Endothelial cell (in vitro differentiated cells): ENCODE data around the gene RBM33. TPM values are rescaled to one million over a fixed set of nuclear protein-coding genes. Genes with fewer than 3 reads are reported as not detected.
"Not testable (repeated sequence)": the region's sequence is repeated elsewhere in the genome, so short reads cannot be mapped to it uniquely, and the experiment has no call there.

ENCODE experiments used
- DNase-seq: peaks from one replicate; pipeline ENCODE4 v3.0.0; 2021; ENCODE audit warnings: low spot score
- H3K27ac Mint-ChIP-seq: one replicate; pipeline ENCODE4 v1.8.0; 2021; ENCODE audit warnings: mixed read lengths, inconsistent platforms; ENCODE audit not compliant: unreplicated experiment
- H3K27me3 Mint-ChIP-seq: one replicate; pipeline ENCODE4 v1.8.0; 2021; ENCODE audit warnings: mild to moderate bottlenecking, moderate library complexity, mixed read lengths, inconsistent platforms; ENCODE audit not compliant: unreplicated experiment
- H3K36me3 Mint-ChIP-seq: one replicate; pipeline ENCODE4 v1.8.0; 2021; ENCODE audit warnings: mild to moderate bottlenecking, low read depth, mixed read lengths, inconsistent platforms; ENCODE audit not compliant: unreplicated experiment
- H3K4me1 Mint-ChIP-seq: one replicate; pipeline ENCODE4 v1.8.0; 2021; ENCODE audit warnings: mild to moderate bottlenecking, mixed read lengths, inconsistent platforms; ENCODE audit not compliant: unreplicated experiment
- H3K4me3 Mint-ChIP-seq: one replicate; pipeline ENCODE4 v1.8.0; 2021; ENCODE audit warnings: mild to moderate bottlenecking, mixed read lengths, inconsistent platforms; ENCODE audit not compliant: unreplicated experiment
- H3K9me3 Mint-ChIP-seq: one replicate; pipeline ENCODE4 v1.8.0; 2021; ENCODE audit warnings: mixed read lengths, inconsistent platforms; ENCODE audit not compliant: unreplicated experiment
- total RNA-seq: library from RNA; stranded (reverse); fragmentation: NEBNext Ultra II Directional; extraction: Animal tissue kit (Norgen Biotek cat#: 25700); gene quantifications from one replicate; pipeline ENCODE4 v1.2.1, GENCODE V29; 2021; ENCODE audit not compliant: unreplicated experiment
- TF ChIP-seq, protein P1 (sequence below): fragments of 200-600 bp; sonication (generic); IDR thresholded peaks from one replicate; pipeline ENCODE4 v1.5.0; 2021; ENCODE audit warnings: antibody characterized with exemption; ENCODE audit not compliant: unreplicated experiment

RBM33 gene
- total RNA-seq, 1 donor from 2014 or later = 65.3 TPM

DNA sequence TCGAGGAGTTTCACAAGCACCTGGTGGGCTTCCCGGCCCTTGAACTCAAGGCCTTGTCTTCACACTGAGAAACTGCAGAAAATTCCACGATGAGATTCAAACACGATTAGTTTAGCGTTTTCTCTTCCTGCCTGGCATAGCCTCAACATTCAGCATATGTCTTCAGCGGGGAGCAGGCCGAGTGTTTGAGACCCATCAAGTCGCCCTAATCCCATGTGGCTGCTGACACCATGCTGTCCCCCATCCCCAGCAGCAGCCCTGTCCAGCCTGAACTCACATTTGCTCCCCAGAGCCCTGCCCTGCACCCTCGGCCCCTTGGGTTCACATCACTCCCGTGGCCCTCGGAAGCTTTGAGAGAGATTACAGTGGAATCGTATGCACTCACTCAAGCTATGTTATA lies 35.3 kb upstream of the RBM33 start:
- no peak overlapping the region for H3K27ac Mint-ChIP-seq
- H3K4me3 Mint-ChIP-seq = no peak overlapping the region
- peaks cover 7% of the 10 kb centered on the region for H3K27me3 Mint-ChIP-seq
- DNase-seq = no peak
- TF ChIP-seq, protein P1, sequence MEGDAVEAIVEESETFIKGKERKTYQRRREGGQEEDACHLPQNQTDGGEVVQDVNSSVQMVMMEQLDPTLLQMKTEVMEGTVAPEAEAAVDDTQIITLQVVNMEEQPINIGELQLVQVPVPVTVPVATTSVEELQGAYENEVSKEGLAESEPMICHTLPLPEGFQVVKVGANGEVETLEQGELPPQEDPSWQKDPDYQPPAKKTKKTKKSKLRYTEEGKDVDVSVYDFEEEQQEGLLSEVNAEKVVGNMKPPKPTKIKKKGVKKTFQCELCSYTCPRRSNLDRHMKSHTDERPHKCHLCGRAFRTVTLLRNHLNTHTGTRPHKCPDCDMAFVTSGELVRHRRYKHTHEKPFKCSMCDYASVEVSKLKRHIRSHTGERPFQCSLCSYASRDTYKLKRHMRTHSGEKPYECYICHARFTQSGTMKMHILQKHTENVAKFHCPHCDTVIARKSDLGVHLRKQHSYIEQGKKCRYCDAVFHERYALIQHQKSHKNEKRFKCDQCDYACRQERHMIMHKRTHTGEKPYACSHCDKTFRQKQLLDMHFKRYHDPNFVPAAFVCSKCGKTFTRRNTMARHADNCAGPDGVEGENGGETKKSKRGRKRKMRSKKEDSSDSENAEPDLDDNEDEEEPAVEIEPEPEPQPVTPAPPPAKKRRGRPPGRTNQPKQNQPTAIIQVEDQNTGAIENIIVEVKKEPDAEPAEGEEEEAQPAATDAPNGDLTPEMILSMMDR = no peak
- H3K9me3 Mint-ChIP-seq = no peaks in the 10 kb centered on the region
- peaks cover 6% of the 10 kb centered on the region for H3K36me3 Mint-ChIP-seq
- peaks cover 6% of the 10 kb centered on the region for H3K4me1 Mint-ChIP-seq

DNA sequence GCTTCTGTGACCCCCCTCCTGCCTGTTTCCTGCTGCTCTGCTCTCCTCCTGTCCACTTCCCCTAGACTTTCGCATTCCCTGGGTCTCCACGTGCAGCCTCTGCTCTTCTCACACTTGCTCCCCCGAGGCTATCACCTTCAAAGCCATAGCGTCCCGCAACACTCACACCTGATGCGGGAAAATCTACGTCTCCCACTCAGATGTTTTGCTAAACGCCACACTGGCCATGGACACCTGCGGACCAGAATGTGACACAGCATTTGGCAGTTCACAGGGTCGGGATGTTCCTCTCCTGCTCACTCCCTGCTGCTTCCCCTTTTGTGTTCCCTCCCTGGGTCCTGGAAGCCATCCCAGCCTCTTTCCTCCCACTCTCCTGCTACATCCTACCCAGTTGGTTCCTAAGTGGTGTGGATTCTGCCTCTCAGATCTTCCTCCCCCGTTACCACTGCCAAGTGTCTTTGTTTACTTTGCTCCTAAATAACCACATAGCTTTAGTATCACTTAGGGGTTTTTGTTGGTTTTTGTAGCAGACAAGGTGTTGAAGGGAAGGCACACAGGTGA lies 33.7 kb upstream of the RBM33 start:
- TF ChIP-seq, protein P1 = no peak
- Mint-ChIP-seq H3K36me3 (peaks cover 6% of the 10 kb centered on the region), H3K9me3 (no peaks in the 10 kb centered on the region), H3K4me3 (no peak overlapping the region), H3K27ac (no peak overlapping the region), H3K27me3 (peaks cover 9% of the 10 kb centered on the region), H3K4me1 (peaks cover 6% of the 10 kb centered on the region)
- DNase-seq = no peak

DNA sequence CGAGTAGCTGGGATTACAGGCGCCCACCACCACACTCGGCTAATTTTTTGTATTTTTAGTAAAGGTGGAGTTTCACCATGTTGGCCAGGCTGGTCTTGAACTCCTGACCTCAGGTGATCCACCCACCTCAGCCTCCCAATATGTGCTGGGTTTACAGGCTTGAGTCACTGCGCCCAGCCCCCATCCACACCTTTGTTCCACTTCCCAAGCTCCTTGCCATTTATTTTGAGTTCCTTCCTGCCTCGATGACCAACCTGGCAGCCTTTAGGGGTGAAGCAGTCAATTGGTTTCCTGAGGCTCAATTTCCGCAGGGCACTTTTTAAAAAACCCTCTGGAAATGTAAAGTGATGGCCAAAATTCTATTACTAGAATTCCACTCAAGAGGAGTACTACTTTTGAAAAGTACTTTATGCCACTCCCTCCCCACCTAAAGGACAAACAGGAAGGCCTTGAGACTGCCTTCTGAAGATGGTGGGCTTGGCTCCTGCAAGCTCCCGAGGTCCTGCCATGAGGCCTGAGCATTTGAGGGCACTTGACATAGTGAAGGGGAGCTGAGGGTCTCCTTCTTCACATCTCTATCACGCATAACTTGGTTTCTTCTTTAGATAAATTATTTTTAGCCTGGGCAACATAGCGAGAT lies 32.5 kb upstream of the RBM33 start:
- peaks cover 9% of the 10 kb centered on the region for H3K27me3 Mint-ChIP-seq
- H3K4me1 Mint-ChIP-seq = peaks cover 6% of the 10 kb centered on the region
- H3K4me3 Mint-ChIP-seq = no peak overlapping the region
- TF ChIP-seq, protein P1 = no peak
- DNase-seq = no peak
- peaks cover 14% of the 10 kb centered on the region for H3K36me3 Mint-ChIP-seq
- H3K9me3 Mint-ChIP-seq = no peaks in the 10 kb centered on the region
- H3K27ac Mint-ChIP-seq = no peak overlapping the region

DNA sequence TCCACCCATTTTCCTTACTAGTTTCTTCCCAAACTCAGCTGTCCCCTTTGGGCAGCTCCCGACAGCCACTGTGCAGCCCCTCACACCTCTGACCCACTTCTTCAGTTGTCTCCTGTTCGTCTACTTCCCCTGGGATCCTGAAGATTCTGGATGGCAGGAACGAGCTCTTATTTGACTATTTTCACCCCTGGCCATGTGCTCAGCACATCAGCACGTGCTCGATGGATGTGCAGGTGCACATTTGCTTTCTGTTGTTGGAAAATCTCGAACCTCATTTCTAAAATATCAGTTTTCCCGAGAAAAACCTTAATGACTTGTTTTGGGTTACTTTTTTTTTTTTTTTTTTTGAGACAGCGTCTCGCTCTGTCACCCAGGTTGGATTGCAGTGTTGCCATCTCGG lies 31.8 kb upstream of the RBM33 start:
- H3K27ac Mint-ChIP-seq = no peak overlapping the region
- H3K27me3 Mint-ChIP-seq = peaks cover 9% of the 10 kb centered on the region
- no peak overlapping the region for H3K4me3 Mint-ChIP-seq
- H3K36me3 Mint-ChIP-seq = peaks cover 16% of the 10 kb centered on the region
- H3K4me1 Mint-ChIP-seq = peaks cover 6% of the 10 kb centered on the region
- no peak for DNase-seq
- no peaks in the 10 kb centered on the region for H3K9me3 Mint-ChIP-seq
- TF ChIP-seq, protein P1 = no peak

DNA sequence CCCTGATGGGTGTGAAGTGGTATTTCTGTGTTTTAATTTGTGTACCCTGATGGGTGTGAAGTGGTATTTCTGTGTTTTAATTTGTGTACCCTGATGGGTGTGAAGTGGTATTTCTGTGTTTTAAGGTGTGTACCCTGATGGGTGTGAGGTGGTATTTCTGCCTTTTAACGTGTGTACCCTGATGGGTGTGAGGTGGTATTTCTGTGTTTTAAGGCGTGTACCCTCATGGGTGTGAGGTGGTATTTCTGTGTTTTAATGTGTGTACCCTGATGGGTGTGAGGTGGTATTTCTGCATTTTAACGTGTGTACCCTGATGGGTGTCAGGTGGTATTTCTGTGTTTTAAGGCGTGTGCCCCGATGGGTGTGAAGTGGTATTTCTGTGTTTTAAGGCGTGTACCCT lies 29.4 kb upstream of the RBM33 start:
- H3K36me3 Mint-ChIP-seq = peaks cover 16% of the 10 kb centered on the region
- H3K27ac Mint-ChIP-seq, H3K9me3 Mint-ChIP-seq, H3K27me3 Mint-ChIP-seq, DNase-seq, H3K4me1 Mint-ChIP-seq, H3K4me3 Mint-ChIP-seq: not testable (repeated sequence)
